ENCODE data around the gene DNAH1. TPM values are rescaled to one million over a fixed set of nuclear protein-coding genes. Genes with fewer than 3 reads are reported as not detected.

Gene DNAH1
- total and polyA plus RNA-seq, 4 donors, result 0.88 to 24.1 (median 10.8) TPM

- H3K27ac ChIP-seq (ENCODE audit: low read depth in 1 of 2, low read length in 2 of 2), result no peak overlapping the region
- ATAC-seq (ENCODE audit: low FRiP score), result no peak
- H3K4me1 ChIP-seq (ENCODE audit: control insufficient read depth in 1 of 2, insufficient read depth in 2 of 2, low read length in 2 of 2), result no peaks in the 10 kb centered on the region
- no peaks in the 10 kb centered on the region for H3K36me3 ChIP-seq (ENCODE audit: control insufficient read depth in 1 of 2, insufficient read depth in 2 of 2, low read length in 1 of 2)
- H3K27me3 ChIP-seq (ENCODE audit: control insufficient read depth in 1 of 2, insufficient read depth in 2 of 2, low read length in 1 of 2), result no peaks in the 10 kb centered on the region
- H3K4me3 ChIP-seq (ENCODE audit: low read length in 2 of 2), result no peak overlapping the region
- intact Hi-C loops (cut with DNase I), result no loop called here
- no peaks in the 10 kb centered on the region for H3K9me3 ChIP-seq (ENCODE audit: control insufficient read depth, low read length)
- 92 to 93% methylated on average over 6 of the region's 6 CpGs for WGBS, 2 donors
- DNase-seq, result no peak
These were observed 121.9 kb downstream of the DNAH1 start for GRCh38 chr3:52438104-52438376.

GRCh38 chr3:52438579-52439425 is 122.7 kb downstream of the DNAH1 start:
- H3K9me3 ChIP-seq (ENCODE audit: control insufficient read depth, low read length), result no peaks in the 10 kb centered on the region
- 89 to 90% methylated on average over 9 of the region's 9 CpGs for WGBS, 2 donors
- intact Hi-C loops (cut with DNase I), result no loop called here
- H3K36me3 ChIP-seq (ENCODE audit: control insufficient read depth in 1 of 2, insufficient read depth in 2 of 2, low read length in 1 of 2), result no peaks in the 10 kb centered on the region
- no peak overlapping the region for H3K4me3 ChIP-seq (ENCODE audit: low read length in 2 of 2)
- DNase-seq (peak; percentile 24 to 57), ATAC-seq (ENCODE audit: low FRiP score) (no peak)
- H3K27ac ChIP-seq (ENCODE audit: low read depth in 1 of 2, low read length in 2 of 2), result no peak overlapping the region
- no peaks in the 10 kb centered on the region for H3K4me1 ChIP-seq (ENCODE audit: control insufficient read depth in 1 of 2, insufficient read depth in 2 of 2, low read length in 2 of 2)
- H3K27me3 ChIP-seq (ENCODE audit: control insufficient read depth in 1 of 2, insufficient read depth in 2 of 2, low read length in 1 of 2), result no peaks in the 10 kb centered on the region

- H3K9me3 ChIP-seq (ENCODE audit: control insufficient read depth, low read length), result no peaks in the 10 kb centered on the region
- no peak overlapping the region for H3K4me3 ChIP-seq (ENCODE audit: low read length in 2 of 2)
- 93 to 96% methylated on average over 16 of the region's 16 CpGs for WGBS, 2 donors
- ATAC-seq (ENCODE audit: low FRiP score), result no peak
- no peaks in the 10 kb centered on the region for H3K4me1 ChIP-seq (ENCODE audit: control insufficient read depth in 1 of 2, insufficient read depth in 2 of 2, low read length in 2 of 2)
- DNase-seq, result peak; percentile 26 to 56
- H3K36me3 ChIP-seq (ENCODE audit: control insufficient read depth in 1 of 2, insufficient read depth in 2 of 2, low read length in 1 of 2), result no peaks in the 10 kb centered on the region
- H3K27me3 ChIP-seq (ENCODE audit: control insufficient read depth in 1 of 2, insufficient read depth in 2 of 2, low read length in 1 of 2), result no peaks in the 10 kb centered on the region
- no peak overlapping the region for H3K27ac ChIP-seq (ENCODE audit: low read depth in 1 of 2, low read length in 2 of 2)
- intact Hi-C loops (cut with DNase I), result no loop called here
These were observed 123.5 kb downstream of the DNAH1 start for GRCh38 chr3:52439426-52440248.

GRCh38 chr3:52440249-52440551 is 124.1 kb downstream of the DNAH1 start:
- H3K27ac ChIP-seq (ENCODE audit: low read depth in 1 of 2, low read length in 2 of 2), result no peak overlapping the region
- intact Hi-C loops (cut with DNase I), result no loop called here

GRCh38 chr3:52440671-52441070 is 124.6 kb downstream of the DNAH1 start:
- no peaks in the 10 kb centered on the region for H3K4me1 ChIP-seq (ENCODE audit: control insufficient read depth in 1 of 2, insufficient read depth in 2 of 2, low read length in 2 of 2)
- intact Hi-C loops (cut with DNase I), result no loop called here
- H3K27me3 ChIP-seq (ENCODE audit: control insufficient read depth in 1 of 2, insufficient read depth in 2 of 2, low read length in 1 of 2), result no peaks in the 10 kb centered on the region
- no peak overlapping the region for H3K4me3 ChIP-seq (ENCODE audit: low read length in 2 of 2)
- peak; percentile 32 to 63 for DNase-seq
- H3K27ac ChIP-seq (ENCODE audit: low read depth in 1 of 2, low read length in 2 of 2), result no peak overlapping the region
- WGBS, 2 donors, result 94% methylated on average over 14 of the region's 14 CpGs
- no peaks in the 10 kb centered on the region for H3K36me3 ChIP-seq (ENCODE audit: control insufficient read depth in 1 of 2, insufficient read depth in 2 of 2, low read length in 1 of 2)
- ATAC-seq (ENCODE audit: low FRiP score), result no peak
- H3K9me3 ChIP-seq (ENCODE audit: control insufficient read depth, low read length), result no peaks in the 10 kb centered on the region

More at GRCh38 chr3:52440249-52440551, 124.1 kb downstream of the DNAH1 start:
- peak; percentile 42 to 51 for DNase-seq
- Histone ChIP-seq H3K27me3 (ENCODE audit: control insufficient read depth in 1 of 2, insufficient read depth in 2 of 2, low read length in 1 of 2) (no peaks in the 10 kb centered on the region), H3K36me3 (ENCODE audit: control insufficient read depth in 1 of 2, insufficient read depth in 2 of 2, low read length in 1 of 2) (no peaks in the 10 kb centered on the region), H3K4me3 (ENCODE audit: low read length in 2 of 2) (no peak overlapping the region), H3K9me3 (ENCODE audit: control insufficient read depth, low read length) (no peaks in the 10 kb centered on the region), H3K4me1 (ENCODE audit: control insufficient read depth in 1 of 2, insufficient read depth in 2 of 2, low read length in 2 of 2) (no peaks in the 10 kb centered on the region)
- 91 to 92% methylated on average over 12 of the region's 12 CpGs for WGBS, 2 donors
- no peak for ATAC-seq (ENCODE audit: low FRiP score)

GRCh38 chr3:52441091-52441771 is 125.1 kb downstream of the DNAH1 start:
- Histone ChIP-seq H3K27ac (ENCODE audit: low read depth in 1 of 2, low read length in 2 of 2) (no peak overlapping the region), H3K27me3 (ENCODE audit: control insufficient read depth in 1 of 2, insufficient read depth in 2 of 2, low read length in 1 of 2) (no peaks in the 10 kb centered on the region), H3K36me3 (ENCODE audit: control insufficient read depth in 1 of 2, insufficient read depth in 2 of 2, low read length in 1 of 2) (no peaks in the 10 kb centered on the region), H3K4me3 (ENCODE audit: low read length in 2 of 2) (no peak overlapping the region), H3K9me3 (ENCODE audit: control insufficient read depth, low read length) (no peaks in the 10 kb centered on the region), H3K4me1 (ENCODE audit: control insufficient read depth in 1 of 2, insufficient read depth in 2 of 2, low read length in 2 of 2) (no peaks in the 10 kb centered on the region)
- intact Hi-C loops (cut with DNase I), result no loop called here
- DNase-seq (peak; percentile 44 to 64), ATAC-seq (ENCODE audit: low FRiP score) (no peak)
- WGBS, 2 donors, result 90 to 92% methylated on average over 23 of the region's 23 CpGs

- peak; percentile 40 to 47 for DNase-seq
- WGBS, 2 donors, result 90 to 92% methylated on average over 18 of the region's 18 CpGs
These were observed 125.7 kb downstream of the DNAH1 start for GRCh38 chr3:52441772-52442332.

GRCh38 chr3:52442409-52443267 is 126.5 kb downstream of the DNAH1 start:
- Histone ChIP-seq H3K27me3 (ENCODE audit: control insufficient read depth in 1 of 2, insufficient read depth in 2 of 2, low read length in 1 of 2) (no peaks in the 10 kb centered on the region), H3K27ac (ENCODE audit: low read depth in 1 of 2, low read length in 2 of 2) (no peak overlapping the region), H3K4me1 (ENCODE audit: control insufficient read depth in 1 of 2, insufficient read depth in 2 of 2, low read length in 2 of 2) (no peaks in the 10 kb centered on the region), H3K4me3 (ENCODE audit: low read length in 2 of 2) (no peak overlapping the region), H3K36me3 (ENCODE audit: control insufficient read depth in 1 of 2, insufficient read depth in 2 of 2, low read length in 1 of 2) (no peaks in the 10 kb centered on the region), H3K9me3 (ENCODE audit: control insufficient read depth, low read length) (no peaks in the 10 kb centered on the region)
- intact Hi-C loops (cut with DNase I), result no loop called here
- peak in 1 of 2 donors; percentile 32 for DNase-seq
- no peak for ATAC-seq (ENCODE audit: low FRiP score)
- 91 to 94% methylated on average over 16 of the region's 16 CpGs for WGBS, 2 donors

More at GRCh38 chr3:52441772-52442332, 125.7 kb downstream of the DNAH1 start:
- Histone ChIP-seq H3K27ac (ENCODE audit: low read depth in 1 of 2, low read length in 2 of 2) (no peak overlapping the region), H3K36me3 (ENCODE audit: control insufficient read depth in 1 of 2, insufficient read depth in 2 of 2, low read length in 1 of 2) (no peaks in the 10 kb centered on the region), H3K4me1 (ENCODE audit: control insufficient read depth in 1 of 2, insufficient read depth in 2 of 2, low read length in 2 of 2) (no peaks in the 10 kb centered on the region), H3K9me3 (ENCODE audit: control insufficient read depth, low read length) (no peaks in the 10 kb centered on the region), H3K4me3 (ENCODE audit: low read length in 2 of 2) (no peak overlapping the region), H3K27me3 (ENCODE audit: control insufficient read depth in 1 of 2, insufficient read depth in 2 of 2, low read length in 1 of 2) (no peaks in the 10 kb centered on the region)
- intact Hi-C loops (cut with DNase I), result no loop called here
- ATAC-seq (ENCODE audit: low FRiP score), result no peak

Data from aorta (tissue), 5 donors.